HepG2 (cell line): ENCODE data around the gene ARVCF. TPM values are rescaled to one million over a fixed set of nuclear protein-coding genes. Genes with fewer than 3 reads are reported as not detected.

ENCODE experiments used
- BRF2 ChIP-seq: sonication (generic); formaldehyde crosslinking; IDR thresholded peaks from 2 replicates; pipeline ENCODE4 v1.8.1; 2022; ENCODE audit warnings: mild to moderate bottlenecking, missing genetic modification reagents
- ETV5 ChIP-seq: IDR thresholded peaks from 2 replicates; pipeline ENCODE4 v1.6.1; 2018; ENCODE audit warnings: missing biosample characterization, missing genetic modification reagents, inconsistent platforms, borderline replicate concordance
- FOXO4 ChIP-seq: sonication (generic); formaldehyde crosslinking; conservative IDR thresholded peaks from 2 replicates; pipeline ENCODE4 v1.8.1; 2023; ENCODE audit warnings: missing genetic modification reagents
- KIAA2018 ChIP-seq: sonication (generic); formaldehyde crosslinking; IDR thresholded peaks from 2 replicates; pipeline ENCODE4 v1.5.0; 2020; ENCODE audit warnings: mild to moderate bottlenecking, missing genetic modification reagents, borderline replicate concordance
- NCOA5 ChIP-seq: sonication (generic); formaldehyde crosslinking; IDR thresholded peaks from 2 replicates; pipeline ENCODE4 v1.4.0; 2020; ENCODE audit warnings: missing genetic modification reagents
- NRL ChIP-seq: sonication (generic); formaldehyde crosslinking; IDR thresholded peaks from 2 replicates; pipeline ENCODE4 v1.5.0; 2020; ENCODE audit warnings: missing genetic modification reagents, mild to moderate bottlenecking, moderate library complexity, borderline replicate concordance
- SNRNP70 ChIP-seq: fragments of 200-400 bp; formaldehyde crosslinking; IDR thresholded peaks from 2 replicates; pipeline ENCODE4 v1.6.1; 2017; ENCODE audit warnings: mild to moderate bottlenecking, low read depth, low read length, moderate library complexity
- TARDBP ChIP-seq: sonication (generic); formaldehyde crosslinking; IDR thresholded peaks from 2 replicates; pipeline ENCODE4 v1.8.0; 2022; ENCODE audit warnings: mild to moderate bottlenecking, missing genetic modification reagents
- THAP9 ChIP-seq: sonication (generic); formaldehyde crosslinking; IDR thresholded peaks from 2 replicates; pipeline ENCODE4; 2020; ENCODE audit warnings: missing genetic modification reagents, mild to moderate bottlenecking, borderline replicate concordance
- ZNF230 ChIP-seq: sonication (generic); formaldehyde crosslinking; IDR thresholded peaks from 2 replicates; pipeline ENCODE4 v1.4.0; 2020; ENCODE audit warnings: mild to moderate bottlenecking, missing genetic modification reagents
- ZNF567 ChIP-seq: sonication (generic); formaldehyde crosslinking; IDR thresholded peaks from 2 replicates; pipeline ENCODE4 v1.8.1; 2023; ENCODE audit warnings: mild to moderate bottlenecking, missing genetic modification reagents, borderline replicate concordance
- polyA plus RNA-seq, 8 experiments: library from polyadenylated mRNA; depleted of rRNA in 3 of 8; stranded (reverse) in 7 of 8; unstranded in 1 of 8; fragments of >200 nt; fragmentation: Illumina TruSeq in 4 of 8; extraction: Trizol in 4 of 8; gene quantifications; 2 replicates each; pipeline versions ENCODE4 v1.2.1 to v1.2.3, GENCODE V29; 2011 to 2016; ENCODE audit warnings: low read depth in 4 of 8, missing spikeins in 1 of 8, mixed read lengths in 1 of 8; ENCODE audit not compliant: insufficient read depth in 1 of 8
- total RNA-seq, 5 experiments: library from RNA; depleted of rRNA; stranded (reverse); fragments of >200 nt; fragmentation: Illumina TruSeq; extraction: Trizol; gene quantifications; 2 replicates each; pipeline ENCODE4 v1.2.3, GENCODE V29; 2016; ENCODE audit warnings: low read depth in 1 of 5

ARVCF gene
- total and polyA plus RNA-seq, 2 of the 13 experiments (the other 11 are each of a cell fraction or from before 2014, with no cell fraction given) = 16.4 to 17.7 TPM

- TF ChIP-seq KIAA2018 (no peak), ZNF230 (CRISPR knock-in tag) (no peak), THAP9 (CRISPR knock-in tag) (no peak), SNRNP70 (no peak), FOXO4 (CRISPR knock-in tag) (no peak), ETV5 (CRISPR knock-in tag) (no peak; the same call in 1 of the 2 replicates), NRL (no peak), TARDBP (peak; percentile 78), BRF2 (0 out of 2 replicates have a peak, but pooled peaks have one; percentile 40), NCOA5 (no peak), ZNF567 (CRISPR knock-in tag) (no peak)
These were observed 56.8 kb downstream of the ARVCF start (continued) for GRCh38 chr22:19959587-19960490.
